GM12878 (cell line): ENCODE data around the gene HEG1.

Experiments
- ATF2 ChIP-seq: IDR thresholded peaks from 2 replicates; pipeline ENCODE4 v1.6.1; 2012; ENCODE audit warnings: low read length, inconsistent platforms
- ATF3 ChIP-seq: IDR thresholded peaks from 2 replicates; pipeline ENCODE4 v1.6.1; 2011; ENCODE audit warnings: low read depth, mild to moderate bottlenecking, low read length, moderate library complexity, borderline replicate concordance; ENCODE audit errors: extremely low read depth
- CHD1 ChIP-seq: IDR thresholded peaks from 2 replicates; pipeline ENCODE4 v1.6.1; 2012; ENCODE audit warnings: low read depth, low read length, improper control_type of control experiment
- CREM ChIP-seq: IDR thresholded peaks from 2 replicates; pipeline ENCODE4 v1.6.1; 2014; ENCODE audit warnings: antibody characterized with exemption, low read depth
- CTCF ChIP-seq, 3 experiments: IDR thresholded peaks in 2 of 3; conservative IDR thresholded peaks in 1 of 3; 2 replicates each; pipeline ENCODE4 v1.5.1; 2011; ENCODE audit warnings: low read depth in 3 of 3, low read length in 3 of 3, mild to moderate bottlenecking in 3 of 3, control low read depth in 2 of 3, moderate library complexity in 2 of 3, inconsistent platforms in 1 of 3, mixed read lengths in 1 of 3; ENCODE audit not compliant: control insufficient read depth in 2 of 3, insufficient read depth in 1 of 3; ENCODE audit errors: extremely low read depth in 1 of 3
- HDAC2 ChIP-seq: fragments of 200-600 bp; sonication (generic); IDR thresholded peaks from 2 replicates; pipeline ENCODE4 v1.6.1; 2017
- NRF1 ChIP-seq: conservative IDR thresholded peaks from 2 replicates; pipeline ENCODE4 v1.6.1; 2011; ENCODE audit warnings: mild to moderate bottlenecking, low read depth, low read length, improper control_type of control experiment
- PKNOX1 ChIP-seq: fragments of 450-650 bp; IDR thresholded peaks from 2 replicates; pipeline ENCODE4 v1.6.1; 2016; ENCODE audit warnings: mild to moderate bottlenecking
- POLR2A ChIP-seq: IDR thresholded peaks from 2 replicates; pipeline ENCODE4 v1.6.1; 2011; ENCODE audit warnings: low read depth, mild to moderate bottlenecking, low read length
- POLR2AphosphoS5 ChIP-seq: IDR thresholded peaks from 2 replicates; pipeline ENCODE4 v1.6.1; 2011; ENCODE audit warnings: mild to moderate bottlenecking, low read length, inconsistent platforms
- RAD21 ChIP-seq: IDR thresholded peaks from 2 replicates; pipeline ENCODE4 v1.6.1; 2011; ENCODE audit warnings: mild to moderate bottlenecking, low read depth, low read length, moderate library complexity; ENCODE audit not compliant: insufficient read depth
- REST ChIP-seq: IDR thresholded peaks from 2 replicates; pipeline ENCODE4 v1.6.1; 2012; ENCODE audit warnings: mild to moderate bottlenecking, low read depth, low read length
- ZBTB33 ChIP-seq: fragments of 450-650 bp; IDR thresholded peaks from 2 replicates; pipeline ENCODE4 v1.6.1; 2017; ENCODE audit warnings: mild to moderate bottlenecking
- ZNF274 ChIP-seq: IDR thresholded peaks from one replicate; pipeline ENCODE4 v1.8.0; 2011; ENCODE audit not compliant: insufficient read length, insufficient read depth

- TF ChIP-seq RAD21: no peak
- TF ChIP-seq POLR2A: no peak
- no peak for TF ChIP-seq CTCF (IDR thresholded peaks at IDR 0.05 in 2 of 3, conservative IDR thresholded peaks at IDR 0.05 in 1 of 3; ENCODE audit: control insufficient read depth in 2 of 3, extremely low read depth in 1 of 3, insufficient read depth in 1 of 3, low read depth in 3 of 3, low read length in 3 of 3)
- no peak for TF ChIP-seq ATF2
- TF ChIP-seq ZBTB33: no peak
- TF ChIP-seq NRF1: no peak
- no peak for TF ChIP-seq ATF3
- no peak for TF ChIP-seq HDAC2
- no peak for TF ChIP-seq CREM
- no peak for TF ChIP-seq PKNOX1
- no peak for TF ChIP-seq CHD1
- no peak for TF ChIP-seq POLR2AphosphoS5
- no peak for TF ChIP-seq REST
- no peak for TF ChIP-seq ZNF274
Measured at GRCh38 chr3:124984754-124985153, 71.0 kb downstream of the HEG1 start.
